HepG2 (cell line): ENCODE data around the gene COPS9. TPM values are rescaled to one million over a fixed set of nuclear protein-coding genes. Genes with fewer than 3 reads are reported as not detected.

ENCODE experiments used
- ATAC-seq: fragments of 200-7000 bp; cut with Tn5 transposase; 3 replicates; pipeline ENCODE4 v1.9.1; 2020; ENCODE audit warnings: mild to moderate bottlenecking, moderate library complexity
- BruUV-seq: library from RNA; stranded (reverse); fragments of 400-500 nt; replicated peaks from 2 replicates; lab custom pipeline; 2021; lab: Mats Ljungman, UMichigan
- CTCF ChIA-PET: fragments of 300-600 bp; formaldehyde crosslinking; extraction: SDS; loops from one replicate; lab custom pipeline; 2021; ENCODE audit warnings: low total read pairs, inconsistent platforms, low intra/inter-chr PET ratio; lab: Yijun Ruan, JAX
- POLR2A ChIA-PET: fragments of 350-600 bp; sonication (Branson Sonifier 250); formaldehyde crosslinking; loops from one replicate; lab custom pipeline; 2020; ENCODE audit warnings: antibody characterized with exemption, inconsistent platforms; lab: Yijun Ruan, JAX
- DNase-seq: peaks from one replicate; pipeline ENCODE4 v3.0.0-alpha.2; 2015; ENCODE audit warnings: low spot score
- FAIRE-seq: peaks from 3 replicates; lab custom pipeline; 2011; peaks lifted over from hg19 to GRCh38; lab: Jason Lieb, UNC
- H2AFZ ChIP-seq: one replicate; pipeline ENCODE4 v1.6.1; 2011; ENCODE audit warnings: low read length, inconsistent platforms
- H3K27ac ChIP-seq: fragments of 300-600 bp; 3 replicates; pipeline ENCODE4 v1.8.0; 2011; ENCODE audit warnings: mixed run types, mild to moderate bottlenecking, mixed read lengths, low read length, inconsistent platforms; ENCODE audit not compliant: insufficient read depth; ENCODE audit errors: extremely low read length
- H3K27me3 ChIP-seq, 2 experiments: fragments of 200-600 bp in 1 of 2; 2 replicates in 1 of 2; 3 replicates in 1 of 2; pipeline versions ENCODE4 v1.6.0 to v1.8.0; 2011; ENCODE audit warnings: low read length in 2 of 2, mild to moderate bottlenecking in 2 of 2, moderate library complexity in 2 of 2, inconsistent platforms in 1 of 2; ENCODE audit not compliant: insufficient read depth in 2 of 2, control insufficient read depth in 1 of 2
- H3K36me3 ChIP-seq, 2 experiments: fragments of 200-600 bp in 1 of 2; replicated peaks in 1 of 2; 2 replicates in 1 of 2; 3 replicates in 1 of 2; pipeline versions ENCODE4 v1.5.1 to v1.8.0; 2011; ENCODE audit warnings: low read length in 2 of 2, inconsistent platforms in 1 of 2; ENCODE audit not compliant: insufficient read depth in 2 of 2, control insufficient read depth in 1 of 2
- H3K4me1 ChIP-seq: 2 replicates; pipeline ENCODE4 v1.5.1; 2012; ENCODE audit warnings: low read length, inconsistent platforms; ENCODE audit not compliant: insufficient read depth
- H3K4me2 ChIP-seq: 2 replicates; pipeline ENCODE4 v1.6.0; 2011; ENCODE audit warnings: low read depth, low read length, inconsistent platforms
- H3K4me3 ChIP-seq, 3 experiments: fragments of 200-600 bp in 1 of 3; sonication (generic), shearing (Covaris generic) in 1 of 3; replicated peaks in 1 of 3; 2 replicates each; pipeline ENCODE4 v1.5.1; 2011 to 2016; ENCODE audit warnings: low read length in 3 of 3, inconsistent platforms in 2 of 3, low read depth in 2 of 3, mild to moderate bottlenecking in 2 of 3, control low read depth in 1 of 3, mixed read lengths in 1 of 3; ENCODE audit not compliant: insufficient read depth in 1 of 3
- H3K79me2 ChIP-seq: one replicate; pipeline ENCODE4 v1.6.1; 2011; ENCODE audit warnings: low read length, inconsistent platforms; ENCODE audit not compliant: insufficient read depth
- H3K9ac ChIP-seq: 2 replicates; pipeline ENCODE4 v1.6.0; 2011; ENCODE audit warnings: mild to moderate bottlenecking, low read depth, low read length, inconsistent platforms; ENCODE audit not compliant: insufficient read depth
- H3K9me3 ChIP-seq: 2 replicates; pipeline ENCODE4 v1.5.1; 2012; ENCODE audit warnings: mild to moderate bottlenecking, low read length
- H4K20me1 ChIP-seq: 2 replicates; pipeline ENCODE4 v1.6.0; 2011; ENCODE audit warnings: inconsistent platforms, mild to moderate bottlenecking, low read length, moderate library complexity; ENCODE audit not compliant: insufficient read depth
- ARNT2 ChIP-seq: sonication (generic); formaldehyde crosslinking; IDR thresholded peaks from 2 replicates; pipeline ENCODE4 v1.8.0; 2022; ENCODE audit warnings: mild to moderate bottlenecking, low read depth, missing genetic modification reagents, moderate library complexity
- GATA4 ChIP-seq: sonication (generic); IDR thresholded peaks from 2 replicates; pipeline ENCODE4 v1.6.1; 2016; ENCODE audit warnings: antibody characterized with exemption, low read depth, borderline replicate concordance
- KMT2A ChIP-seq: sonication (generic); formaldehyde crosslinking; IDR thresholded peaks from 2 replicates; pipeline ENCODE4 v1.4.0; 2020; ENCODE audit warnings: missing genetic modification reagents
- MBD4 ChIP-seq: IDR thresholded peaks from 2 replicates; pipeline ENCODE4 v1.6.1; 2012; ENCODE audit warnings: low read length, inconsistent platforms, borderline replicate concordance
- MXD1 ChIP-seq: sonication (generic); formaldehyde crosslinking; IDR thresholded peaks from 2 replicates; pipeline ENCODE4 v1.4.0; 2020; ENCODE audit warnings: mild to moderate bottlenecking, missing genetic modification reagents
- NFE2L1 ChIP-seq: sonication (generic); formaldehyde crosslinking; IDR thresholded peaks from 2 replicates; pipeline ENCODE4 v1.4.0; 2020; ENCODE audit warnings: missing genetic modification reagents, mild to moderate bottlenecking, borderline replicate concordance
- NFIC ChIP-seq: IDR thresholded peaks from 2 replicates; pipeline ENCODE4 v1.6.1; 2012; ENCODE audit warnings: mild to moderate bottlenecking, low read length, inconsistent platforms
- NR1H2 ChIP-seq: sonication (generic); formaldehyde crosslinking; IDR thresholded peaks from 2 replicates; pipeline ENCODE4 v1.8.1; 2022; ENCODE audit warnings: low read depth, missing genetic modification reagents, borderline replicate concordance
- ZBTB33 ChIP-seq: sonication (generic); formaldehyde crosslinking; IDR thresholded peaks from 2 replicates; pipeline ENCODE4 v1.4.0; 2020; ENCODE audit warnings: missing genetic modification reagents
- ZFP1 ChIP-seq: IDR thresholded peaks from 2 replicates; pipeline ENCODE4 v1.6.1; 2016
- ZNF180 ChIP-seq: sonication (generic); formaldehyde crosslinking; IDR thresholded peaks from 2 replicates; pipeline ENCODE4 v1.4.0; 2020; ENCODE audit warnings: low read depth, missing genetic modification reagents, borderline replicate concordance
- ZNF549 ChIP-seq: sonication (generic); formaldehyde crosslinking; IDR thresholded peaks from 2 replicates; pipeline ENCODE4 v1.5.0; 2020; ENCODE audit warnings: missing genetic modification reagents
- ZNF556 ChIP-seq: sonication (generic); formaldehyde crosslinking; IDR thresholded peaks from 2 replicates; pipeline ENCODE4 v1.4.0; 2020; ENCODE audit warnings: mild to moderate bottlenecking, missing genetic modification reagents, borderline replicate concordance
- WGBS: methylation state at CpG from one replicate; pipeline ENCODE4 v1.1.6; 2017; ENCODE audit warnings: low lambda C conversion rate; 5-methylcytosine and 5-hydroxymethylcytosine counted together
- in situ Hi-C: cut with HindIII; loops from 2 replicates; pipeline ENCODE4 v1.10.0; 2017; ENCODE audit warnings: low pct_unique_long_range_greater_than_20kb; ENCODE audit not compliant: extremely low pct_ligation_motif_present
- intact Hi-C: fragments of 100-400 bp; cut with micrococcal nuclease; formaldehyde crosslinking; loops from one replicate; pipeline ENCODE4 v1.10.0; 2022; ENCODE audit not compliant: unreplicated experiment
- polyA plus RNA-seq, 8 experiments: library from polyadenylated mRNA; depleted of rRNA in 3 of 8; stranded (reverse) in 7 of 8; unstranded in 1 of 8; fragments of >200 nt; fragmentation: Illumina TruSeq in 4 of 8; extraction: Trizol in 4 of 8; gene quantifications; 2 replicates each; pipeline versions ENCODE4 v1.2.1 to v1.2.3, GENCODE V29; 2011 to 2016; ENCODE audit warnings: low read depth in 4 of 8, missing spikeins in 1 of 8, mixed read lengths in 1 of 8; ENCODE audit not compliant: insufficient read depth in 1 of 8
- total RNA-seq, 5 experiments: library from RNA; depleted of rRNA; stranded (reverse); fragments of >200 nt; fragmentation: Illumina TruSeq; extraction: Trizol; gene quantifications; 2 replicates each; pipeline ENCODE4 v1.2.3, GENCODE V29; 2016; ENCODE audit warnings: low read depth in 1 of 5
- TF ChIP-seq, protein P1 (sequence below): sonication (generic); formaldehyde crosslinking; conservative IDR thresholded peaks from 2 replicates; pipeline ENCODE4 v1.4.0; 2020; ENCODE audit warnings: missing genetic modification reagents

COPS9 gene
- total and polyA plus RNA-seq, 2 of the 13 experiments (the other 11 are each of a cell fraction or from before 2014, with no cell fraction given): 180 to 247 TPM

GRCh38 chr2:240134956-240135520 lies 1.1 kb downstream of the COPS9 start:
- TF ChIP-seq ARNT2 (CRISPR knock-in tag) (0 out of 2 replicates have a peak, but pooled peaks have one; percentile 16), ZNF556 (CRISPR knock-in tag) (no peak), KMT2A (no peak), ZNF549 (no peak), GATA4 (no peak)
- Histone ChIP-seq H3K9me3 (no peaks in the 10 kb centered on the region), H3K4me1 (peaks cover 22% of the 10 kb centered on the region), H3K4me3 (peak overlapping the region; percentile 99 to 100 (median 99)), H4K20me1 (no peaks in the 10 kb centered on the region), H3K9ac (peak overlapping the region; percentile 97), H3K4me2 (peak overlapping the region; percentile 85), H2AFZ (no peak overlapping the region), H3K27ac (peak overlapping the region; percentile 54), H3K36me3 (peaks cover 13 to 37% of the 10 kb centered on the region in 2 experiments), H3K27me3 (peaks cover 2 to 33% of the 10 kb centered on the region in 2 experiments; a peak in 2 of 5 replicates), H3K79me2 (peaks cover 23% of the 10 kb centered on the region)
- 57% methylated on average over 15 of the region's 15 CpGs for WGBS
- ChIA-PET CTCF (no interaction called here), POLR2A (no interaction called here)
- no peak for FAIRE-seq
- in situ Hi-C loops (loop anchor here (10.0 kb wide), 1 partner anchor 200 kb away; no protein-coding TSS in a partner anchor), intact Hi-C loops (no loop called here)
- DNase-seq: no peak
- ATAC-seq: 0 out of 3 replicates have a peak, but pooled peaks have one; percentile 1
- BruUV-seq: no TSS peak

DNA sequence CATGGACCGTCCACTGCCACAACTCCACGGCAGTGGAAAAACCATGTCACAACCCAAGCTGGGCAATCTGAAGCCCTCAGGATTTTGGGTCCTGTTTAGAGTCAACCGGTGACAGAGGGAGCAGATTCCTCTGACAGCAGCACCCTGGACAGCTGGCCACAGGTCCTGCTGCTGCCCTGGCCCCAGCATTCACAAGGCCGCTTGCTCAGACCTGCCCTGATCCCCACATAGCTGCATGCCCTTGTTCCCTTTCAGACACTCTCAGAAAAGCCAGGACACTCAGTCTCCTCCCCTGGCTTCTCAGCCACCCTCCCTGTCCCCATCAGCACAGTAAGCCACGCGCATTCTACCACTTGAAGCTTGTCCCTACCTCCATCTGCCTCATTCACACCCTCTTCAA lies 1.6 kb downstream of the COPS9 start:
- H3K4me3 ChIP-seq: peak overlapping the region; percentile 99 to 100 (median 99); a peak in 5 of 6 replicates
- intact Hi-C loops (no loop called here), in situ Hi-C loops (loop anchor here (10.0 kb wide), 1 partner anchor 200 kb away; no protein-coding TSS in a partner anchor)
- BruUV-seq: no TSS peak
- H3K79me2 ChIP-seq: peaks cover 23% of the 10 kb centered on the region
- ATAC-seq: no peak
- no peak overlapping the region for H2AFZ ChIP-seq
- H4K20me1 ChIP-seq: no peaks in the 10 kb centered on the region
- DNase-seq: no peak
- ChIA-PET CTCF (no interaction called here), POLR2A (no interaction called here)
- H3K27ac ChIP-seq: no peak overlapping the region
- peak overlapping the region; percentile 85 for H3K4me2 ChIP-seq
- no peaks in the 10 kb centered on the region for H3K9me3 ChIP-seq
- H3K9ac ChIP-seq: peak overlapping the region; percentile 97
- WGBS: 90% methylated on average over 6 of the region's 6 CpGs
- H3K27me3 ChIP-seq: peaks cover 2 to 27% of the 10 kb centered on the region in 2 experiments; a peak in 2 of 5 replicates
- H3K36me3 ChIP-seq: peaks cover 18 to 43% of the 10 kb centered on the region in 2 experiments
- FAIRE-seq: no peak
- peaks cover 22% of the 10 kb centered on the region for H3K4me1 ChIP-seq
- TF ChIP-seq NFE2L1 (CRISPR knock-in tag) (0 out of 2 replicates have a peak, but pooled peaks have one; percentile 31), ZFP1 (no peak), MXD1 (CRISPR knock-in tag) (no peak), MBD4 (no peak), NR1H2 (CRISPR knock-in tag) (no peak), NFIC (no peak), ZBTB33 (no peak), ZNF180 (CRISPR knock-in tag) (no peak)
- TF ChIP-seq, protein P1, sequence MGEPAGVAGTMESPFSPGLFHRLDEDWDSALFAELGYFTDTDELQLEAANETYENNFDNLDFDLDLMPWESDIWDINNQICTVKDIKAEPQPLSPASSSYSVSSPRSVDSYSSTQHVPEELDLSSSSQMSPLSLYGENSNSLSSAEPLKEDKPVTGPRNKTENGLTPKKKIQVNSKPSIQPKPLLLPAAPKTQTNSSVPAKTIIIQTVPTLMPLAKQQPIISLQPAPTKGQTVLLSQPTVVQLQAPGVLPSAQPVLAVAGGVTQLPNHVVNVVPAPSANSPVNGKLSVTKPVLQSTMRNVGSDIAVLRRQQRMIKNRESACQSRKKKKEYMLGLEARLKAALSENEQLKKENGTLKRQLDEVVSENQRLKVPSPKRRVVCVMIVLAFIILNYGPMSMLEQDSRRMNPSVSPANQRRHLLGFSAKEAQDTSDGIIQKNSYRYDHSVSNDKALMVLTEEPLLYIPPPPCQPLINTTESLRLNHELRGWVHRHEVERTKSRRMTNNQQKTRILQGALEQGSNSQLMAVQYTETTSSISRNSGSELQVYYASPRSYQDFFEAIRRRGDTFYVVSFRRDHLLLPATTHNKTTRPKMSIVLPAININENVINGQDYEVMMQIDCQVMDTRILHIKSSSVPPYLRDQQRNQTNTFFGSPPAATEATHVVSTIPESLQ (CRISPR knock-in tag): no peak
